Ovary (tissue), 3 donors: ENCODE measurements around the gene OR5H1.

Experiments used
- EP300 ChIP-seq: sonication (generic); formaldehyde crosslinking; IDR thresholded peaks from one replicate; pipeline ENCODE4 v1.6.1; 2017; ENCODE audit warnings: antibody characterized with exemption
- TF ChIP-seq, protein P1 (sequence below), 3 donors: fragments of 450-650 bp in 2 of 3; fragments of 200-600 bp in 1 of 3; IDR thresholded peaks; one replicate each; pipeline versions ENCODE4 v1.5.1 to v1.8.0; 2016 to 2022; ENCODE audit warnings: antibody characterized with exemption in 3 of 3, mild to moderate bottlenecking in 1 of 3
- donor health status: DM: no; HTN: no; CAD: no.

DNA sequence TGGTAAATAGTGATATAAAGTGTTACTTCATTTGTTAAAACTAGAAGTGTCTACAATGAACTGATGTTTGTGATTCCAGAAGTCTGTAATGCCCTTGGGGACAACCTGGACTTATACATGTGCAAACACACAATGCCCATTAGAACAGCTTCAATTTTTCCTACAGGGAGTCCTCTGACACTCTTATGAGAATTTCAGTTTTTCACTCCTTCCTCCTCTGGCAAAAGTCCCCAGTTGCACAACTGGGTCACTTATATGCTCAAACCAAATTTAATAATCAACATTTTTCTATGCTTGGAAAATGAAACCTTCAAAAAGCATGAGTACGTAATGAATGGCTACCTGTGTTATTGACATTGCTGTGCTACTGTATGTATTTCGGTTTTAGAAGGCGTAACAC lies 35.9 kb downstream of the OR5H1 start, which contains the start of gene OR5H15:
- no peak for TF ChIP-seq EP300
- TF ChIP-seq, protein P1, sequence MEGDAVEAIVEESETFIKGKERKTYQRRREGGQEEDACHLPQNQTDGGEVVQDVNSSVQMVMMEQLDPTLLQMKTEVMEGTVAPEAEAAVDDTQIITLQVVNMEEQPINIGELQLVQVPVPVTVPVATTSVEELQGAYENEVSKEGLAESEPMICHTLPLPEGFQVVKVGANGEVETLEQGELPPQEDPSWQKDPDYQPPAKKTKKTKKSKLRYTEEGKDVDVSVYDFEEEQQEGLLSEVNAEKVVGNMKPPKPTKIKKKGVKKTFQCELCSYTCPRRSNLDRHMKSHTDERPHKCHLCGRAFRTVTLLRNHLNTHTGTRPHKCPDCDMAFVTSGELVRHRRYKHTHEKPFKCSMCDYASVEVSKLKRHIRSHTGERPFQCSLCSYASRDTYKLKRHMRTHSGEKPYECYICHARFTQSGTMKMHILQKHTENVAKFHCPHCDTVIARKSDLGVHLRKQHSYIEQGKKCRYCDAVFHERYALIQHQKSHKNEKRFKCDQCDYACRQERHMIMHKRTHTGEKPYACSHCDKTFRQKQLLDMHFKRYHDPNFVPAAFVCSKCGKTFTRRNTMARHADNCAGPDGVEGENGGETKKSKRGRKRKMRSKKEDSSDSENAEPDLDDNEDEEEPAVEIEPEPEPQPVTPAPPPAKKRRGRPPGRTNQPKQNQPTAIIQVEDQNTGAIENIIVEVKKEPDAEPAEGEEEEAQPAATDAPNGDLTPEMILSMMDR (IDR thresholded peaks at IDR 0.05), result no peak
